Keratinocyte (primary cell): ENCODE data around the gene PRR20G. TPM values are rescaled to one million over a fixed set of nuclear protein-coding genes. Genes with fewer than 3 reads are reported as not detected.

Source experiments
- DNase-seq: peaks from one replicate; pipeline ENCODE4 v3.0.0-alpha.2; 2011; ENCODE audit warnings: low read depth, missing footprints, low spot score
- FAIRE-seq: peaks from 2 replicates; lab custom pipeline; 2011; peaks lifted over from hg19 to GRCh38; lab: Jason Lieb, UNC
- H2AFZ ChIP-seq: 2 replicates; pipeline ENCODE4 v1.6.0; 2012; ENCODE audit warnings: low read length, control low read depth, inconsistent platforms; ENCODE audit not compliant: control insufficient read depth
- H3K27ac ChIP-seq: 2 replicates; pipeline ENCODE4 v1.5.1; 2011; ENCODE audit warnings: low read length; ENCODE audit not compliant: control insufficient read depth, insufficient read depth
- H3K27me3 ChIP-seq: 3 replicates; pipeline ENCODE4 v1.6.0; 2011; ENCODE audit warnings: low read length; ENCODE audit not compliant: control insufficient read depth, insufficient read depth; ENCODE audit errors: extremely low read depth
- H3K36me3 ChIP-seq, 2 experiments: 2 replicates in 1 of 2; 3 replicates in 1 of 2; pipeline ENCODE4 v1.5.1; 2011; ENCODE audit warnings: low read length in 2 of 2, mild to moderate bottlenecking in 1 of 2; ENCODE audit not compliant: control insufficient read depth in 2 of 2, insufficient read depth in 2 of 2; ENCODE audit errors: extremely low read depth in 1 of 2
- H3K4me1 ChIP-seq: 3 replicates; pipeline ENCODE4 v1.5.1; 2011; ENCODE audit warnings: low read length; ENCODE audit not compliant: control insufficient read depth, insufficient read depth; ENCODE audit errors: extremely low read depth
- H3K4me2 ChIP-seq: 3 replicates; pipeline ENCODE4 v1.6.0; 2011; ENCODE audit warnings: low read depth, low read length; ENCODE audit not compliant: control insufficient read depth, insufficient read depth; ENCODE audit errors: extremely low read depth
- H3K4me3 ChIP-seq, 3 experiments: fragments of 200-600 bp in 1 of 3; sonication (generic) in 1 of 3; 2 replicates in 2 of 3; 3 replicates in 1 of 3; pipeline ENCODE4 v1.5.1; 2011 to 2016; ENCODE audit warnings: low read length in 3 of 3, mild to moderate bottlenecking in 3 of 3, control low read depth in 2 of 3, inconsistent platforms in 1 of 3, low read depth in 1 of 3, mixed read lengths in 1 of 3, mixed run types in 1 of 3, moderate library complexity in 1 of 3; ENCODE audit not compliant: control insufficient read depth in 2 of 3, insufficient read depth in 2 of 3; ENCODE audit errors: extremely low read depth in 1 of 3
- H3K79me2 ChIP-seq: 2 replicates; pipeline ENCODE4 v1.6.0; 2012; ENCODE audit warnings: low read length; ENCODE audit not compliant: control insufficient read depth, insufficient read depth
- H3K9ac ChIP-seq: 3 replicates; pipeline ENCODE4 v1.6.0; 2011; ENCODE audit warnings: low read length; ENCODE audit not compliant: control insufficient read depth, insufficient read depth; ENCODE audit errors: extremely low read depth
- H3K9me1 ChIP-seq: 3 replicates; pipeline ENCODE4 v1.6.0; 2011; ENCODE audit warnings: low read length; ENCODE audit not compliant: control insufficient read depth, insufficient read depth; ENCODE audit errors: extremely low read depth
- H3K9me3 ChIP-seq: 2 replicates; pipeline ENCODE4 v1.5.1; 2012; ENCODE audit warnings: low read depth, low read length; ENCODE audit not compliant: control insufficient read depth
- H4K20me1 ChIP-seq: 3 replicates; pipeline ENCODE4 v1.6.0; 2011; ENCODE audit warnings: low read length; ENCODE audit not compliant: control insufficient read depth, insufficient read depth; ENCODE audit errors: extremely low read depth
- EZH2 ChIP-seq: IDR thresholded peaks from one replicate; pipeline ENCODE4 v1.6.1; 2012; ENCODE audit warnings: inconsistent platforms, mild to moderate bottlenecking, low read length, moderate library complexity
- dilution Hi-C: fragments of 300-500 bp; cut with MboI; formaldehyde crosslinking; loops from one replicate; pipeline ENCODE4 v1.7.0; 2020; ENCODE audit warnings: low sequenced_read_pairs; ENCODE audit not compliant: extremely low pct_ligation_motif_present
- polyA plus RNA-seq, 5 experiments: library from polyadenylated mRNA; depleted of rRNA in 3 of 5; stranded (reverse) in 3 of 5; stranded (forward) in 1 of 5; unstranded in 1 of 5; fragments of >200 nt; gene quantifications; 1 replicate in 1 of 5; 2 replicates in 3 of 5; 3 replicates in 1 of 5; pipeline versions ENCODE4 v1.2.1 to v1.2.3, GENCODE V29; 2011 to 2012; ENCODE audit warnings: missing spikeins in 2 of 5, low read depth in 1 of 5, low replicate concordance in 1 of 5
- TF ChIP-seq, protein P1 (sequence below), 3 experiments: IDR thresholded peaks in 1 of 3; conservative IDR thresholded peaks in 1 of 3; optimal IDR thresholded peaks in 1 of 3; 2 replicates in 2 of 3; 3 replicates in 1 of 3; pipeline versions ENCODE3 to v1.5.1; 2011; ENCODE audit warnings: low read length in 3 of 3, mild to moderate bottlenecking in 3 of 3, moderate library complexity in 2 of 3, control low read depth in 1 of 3, inconsistent platforms in 1 of 3; ENCODE audit not compliant: insufficient read depth in 2 of 3; ENCODE audit errors: extremely low read depth in 1 of 3

Gene PRR20G
- polyA plus RNA-seq, 1 donor (not counting 4 experiments of a cell fraction or from before 2014, with no cell fraction given), result not detected

DNA sequence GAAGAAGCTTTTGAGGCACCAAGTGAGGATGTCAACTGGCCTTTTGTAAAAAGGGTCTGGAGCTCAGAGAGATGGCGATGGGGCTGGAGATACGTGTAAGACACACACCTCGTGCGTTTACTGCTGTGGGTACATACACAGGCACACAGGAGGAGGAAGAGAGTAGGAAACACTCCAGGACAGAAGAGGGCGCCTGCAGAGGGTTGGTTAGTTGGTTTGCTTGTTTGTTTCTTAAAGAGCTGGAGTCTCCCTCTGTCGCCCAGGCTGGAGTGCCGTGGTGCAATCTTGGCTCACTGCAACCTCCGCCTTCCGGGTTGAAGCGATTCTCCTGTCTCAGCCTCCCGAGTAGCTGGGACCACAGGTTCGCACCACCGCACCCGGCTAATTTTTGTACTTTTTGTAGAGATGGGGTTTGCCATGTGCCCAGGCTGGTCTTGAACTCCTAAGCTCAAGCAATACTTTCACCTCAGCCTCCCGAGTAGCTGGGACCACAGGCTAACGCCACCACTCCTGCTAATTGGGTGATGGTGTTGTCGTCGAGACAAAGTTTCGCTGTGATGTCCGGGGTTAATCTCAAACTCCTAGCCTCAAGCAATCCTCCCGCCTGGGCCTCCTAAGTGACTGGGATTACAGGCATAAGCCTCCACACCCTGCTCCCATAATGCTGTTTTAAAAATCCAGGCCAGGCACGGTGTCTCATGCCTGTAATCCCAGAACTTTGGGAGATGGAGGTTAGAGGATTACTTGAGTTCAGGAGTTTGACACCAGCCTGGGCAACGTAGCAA, 1.3 kb upstream of the PRR20G start:
- Histone ChIP-seq H3K9ac (no peak overlapping the region), H3K27me3 (no peaks in the 10 kb centered on the region), H2AFZ (no peak overlapping the region), H3K36me3 (no peaks in the 10 kb centered on the region), H3K27ac (no peak overlapping the region), H3K9me3 (no peaks in the 10 kb centered on the region), H4K20me1 (no peaks in the 10 kb centered on the region), H3K79me2 (no peaks in the 10 kb centered on the region), H3K9me1 (no peaks in the 10 kb centered on the region), H3K4me2 (no peak overlapping the region), H3K4me1 (peaks cover 9% of the 10 kb centered on the region), H3K4me3 (no peak overlapping the region)
- DNase-seq (no peak), FAIRE-seq (no peak)
- TF ChIP-seq, protein P1, sequence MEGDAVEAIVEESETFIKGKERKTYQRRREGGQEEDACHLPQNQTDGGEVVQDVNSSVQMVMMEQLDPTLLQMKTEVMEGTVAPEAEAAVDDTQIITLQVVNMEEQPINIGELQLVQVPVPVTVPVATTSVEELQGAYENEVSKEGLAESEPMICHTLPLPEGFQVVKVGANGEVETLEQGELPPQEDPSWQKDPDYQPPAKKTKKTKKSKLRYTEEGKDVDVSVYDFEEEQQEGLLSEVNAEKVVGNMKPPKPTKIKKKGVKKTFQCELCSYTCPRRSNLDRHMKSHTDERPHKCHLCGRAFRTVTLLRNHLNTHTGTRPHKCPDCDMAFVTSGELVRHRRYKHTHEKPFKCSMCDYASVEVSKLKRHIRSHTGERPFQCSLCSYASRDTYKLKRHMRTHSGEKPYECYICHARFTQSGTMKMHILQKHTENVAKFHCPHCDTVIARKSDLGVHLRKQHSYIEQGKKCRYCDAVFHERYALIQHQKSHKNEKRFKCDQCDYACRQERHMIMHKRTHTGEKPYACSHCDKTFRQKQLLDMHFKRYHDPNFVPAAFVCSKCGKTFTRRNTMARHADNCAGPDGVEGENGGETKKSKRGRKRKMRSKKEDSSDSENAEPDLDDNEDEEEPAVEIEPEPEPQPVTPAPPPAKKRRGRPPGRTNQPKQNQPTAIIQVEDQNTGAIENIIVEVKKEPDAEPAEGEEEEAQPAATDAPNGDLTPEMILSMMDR (optimal IDR thresholded peaks at IDR 0.05 in 1 of 3, IDR thresholded peaks at IDR 0.05 in 1 of 3, conservative IDR thresholded peaks at IDR 0.05 in 1 of 3; ENCODE audit: extremely low read depth in 1 of 3, insufficient read depth in 2 of 3, low read length in 3 of 3), result peak in 1 of 3 experiments; percentile 15
- no peak for TF ChIP-seq EZH2
- dilution Hi-C loops, result no loop called here

DNA sequence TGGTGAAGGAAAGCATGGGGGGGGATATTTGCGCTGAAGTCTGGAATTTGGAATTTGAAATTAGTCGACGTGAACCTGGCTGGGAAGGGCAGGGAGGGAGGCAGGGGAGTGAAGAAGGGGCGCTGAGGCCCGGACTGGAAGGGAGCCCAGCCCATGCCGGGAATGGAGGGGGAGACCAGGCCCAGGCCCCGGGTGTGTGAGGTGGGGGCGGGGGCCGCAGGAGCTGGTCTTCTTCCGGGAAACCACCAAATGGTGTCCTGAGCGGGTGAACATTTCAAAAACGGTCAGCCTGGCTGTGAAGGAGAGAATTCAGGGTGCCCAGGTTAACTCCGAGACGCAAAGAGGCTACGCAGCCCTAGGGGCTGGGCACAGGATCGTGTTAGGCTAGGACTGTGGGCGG, 497 bp upstream of the PRR20G start:
- FAIRE-seq (no peak), DNase-seq (no peak)
- dilution Hi-C loops, result no loop called here
- Histone ChIP-seq H3K4me3 (no peak overlapping the region), H3K4me2 (no peak overlapping the region), H3K79me2 (no peaks in the 10 kb centered on the region), H3K9me3 (no peaks in the 10 kb centered on the region), H3K9ac (no peak overlapping the region), H2AFZ (no peak overlapping the region), H3K27ac (no peak overlapping the region), H3K36me3 (no peaks in the 10 kb centered on the region), H3K4me1 (peaks cover 9% of the 10 kb centered on the region), H3K27me3 (no peaks in the 10 kb centered on the region), H3K9me1 (no peaks in the 10 kb centered on the region), H4K20me1 (no peaks in the 10 kb centered on the region)
- TF ChIP-seq, protein P1 (optimal IDR thresholded peaks at IDR 0.05 in 1 of 3, IDR thresholded peaks at IDR 0.05 in 1 of 3, conservative IDR thresholded peaks at IDR 0.05 in 1 of 3; ENCODE audit: extremely low read depth in 1 of 3, insufficient read depth in 2 of 3, low read length in 3 of 3), result no peak
- no peak for TF ChIP-seq EZH2
